Measurements from ENCODE around the gene HS1BP3. TPM values are rescaled to one million over a fixed set of nuclear protein-coding genes. Genes with fewer than 3 reads are reported as not detected.

Gene HS1BP3
- total and polyA plus RNA-seq, 2 of the 13 experiments (the other 11 are each of a cell fraction or from before 2014, with no cell fraction given): 15.2 to 22.0 TPM

DNA sequence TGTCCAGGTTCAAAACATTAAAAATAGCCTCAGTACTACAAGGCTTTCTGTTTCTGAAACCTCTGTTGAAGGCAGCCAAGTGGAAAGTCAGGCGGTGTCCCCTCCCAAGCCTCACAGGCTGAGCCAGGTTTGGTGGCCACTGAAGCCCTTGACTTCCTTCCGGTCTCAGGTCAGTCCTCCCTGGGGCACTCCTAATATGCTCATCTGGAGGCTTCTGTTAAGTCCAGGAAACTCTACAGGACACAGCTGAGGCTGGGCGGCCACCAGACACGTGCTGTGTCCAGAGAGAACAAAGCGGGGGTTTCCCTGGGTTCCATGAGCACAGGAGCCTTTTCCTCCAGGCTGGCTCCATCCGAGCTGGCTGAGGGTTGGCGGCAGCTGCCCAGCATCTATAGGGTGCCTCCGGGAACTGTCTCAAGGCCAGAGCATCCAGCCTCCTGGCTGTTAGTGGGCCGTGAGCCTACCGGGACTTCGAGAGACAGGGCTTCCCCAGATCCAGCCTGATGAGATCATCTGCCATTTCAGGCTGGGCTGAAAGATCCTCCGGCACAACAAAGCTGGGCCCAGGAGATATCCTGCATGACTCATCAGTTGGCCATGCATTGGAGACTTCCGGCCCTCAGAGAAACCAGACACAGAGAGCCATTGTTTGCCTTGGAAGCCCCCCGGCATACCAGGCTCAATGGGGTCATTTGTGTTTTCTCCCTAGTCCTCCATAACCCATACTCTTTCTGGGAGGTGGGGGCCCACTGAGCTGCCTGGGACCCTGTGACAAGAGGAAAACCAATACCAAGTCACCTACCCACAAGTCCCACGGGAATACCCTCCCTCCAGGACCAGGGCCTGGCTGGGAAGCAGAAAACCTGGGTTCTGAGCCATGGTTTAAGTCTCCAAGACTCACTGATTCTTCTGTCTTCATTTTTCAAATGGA lies 71.7 kb downstream of the HS1BP3 start (continued):
- TF ChIP-seq, protein P1, sequence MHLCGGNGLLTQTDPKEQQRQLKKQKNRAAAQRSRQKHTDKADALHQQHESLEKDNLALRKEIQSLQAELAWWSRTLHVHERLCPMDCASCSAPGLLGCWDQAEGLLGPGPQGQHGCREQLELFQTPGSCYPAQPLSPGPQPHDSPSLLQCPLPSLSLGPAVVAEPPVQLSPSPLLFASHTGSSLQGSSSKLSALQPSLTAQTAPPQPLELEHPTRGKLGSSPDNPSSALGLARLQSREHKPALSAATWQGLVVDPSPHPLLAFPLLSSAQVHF (CRISPR knock-in tag; IDR thresholded peaks at IDR 0.05): no peak
- TF ChIP-seq GABPA (IDR thresholded peaks at IDR 0.05; ENCODE audit: low read depth, low read length) (no peak), GABPA (CRISPR knock-in tag; IDR thresholded peaks at IDR 0.05; ENCODE audit: low read depth) (no peak), TOE1 (CRISPR knock-in tag; IDR thresholded peaks at IDR 0.05) (peak; percentile 94), ZBTB3 (CRISPR knock-in tag; IDR thresholded peaks at IDR 0.05; ENCODE audit: borderline replicate concordance, low read depth) (no peak), ZNF234 (CRISPR knock-in tag; conservative IDR thresholded peaks at IDR 0.05) (no peak), IRF2 (CRISPR knock-in tag; IDR thresholded peaks at IDR 0.05) (peak; percentile 96), KAT2B (IDR thresholded peaks at IDR 0.05; ENCODE audit: borderline replicate concordance, low read depth, low read length) (no peak), ZNF737 (CRISPR knock-in tag; IDR thresholded peaks at IDR 0.05; ENCODE audit: borderline replicate concordance) (no peak; the same call in 1 of the 2 replicates), SUZ12 (IDR thresholded peaks at IDR 0.05; ENCODE audit: low read depth, low read length) (no peak), ZNF572 (CRISPR knock-in tag; IDR thresholded peaks at IDR 0.05) (no peak), HDAC2 (CRISPR knock-in tag; IDR thresholded peaks at IDR 0.05) (peak; percentile 98), ERF (CRISPR knock-in tag; IDR thresholded peaks at IDR 0.05) (peak; percentile 99), ZFY (CRISPR knock-in tag; IDR thresholded peaks at IDR 0.05) (peak; percentile 85), ZNF772 (CRISPR knock-in tag; IDR thresholded peaks at IDR 0.05) (peak; percentile 100), ZNF317 (CRISPR knock-in tag; IDR thresholded peaks at IDR 0.05) (peak; percentile 87), ZNF782 (CRISPR knock-in tag; IDR thresholded peaks at IDR 0.05; ENCODE audit: borderline replicate concordance) (no peak; the same call in 1 of the 2 replicates), CCAR2 (optimal IDR thresholded peaks at IDR 0.05; ENCODE audit: low read depth, low read length) (no peak), MED13 (CRISPR knock-in tag; IDR thresholded peaks at IDR 0.05) (peak; percentile 97), IKZF4 (CRISPR knock-in tag; IDR thresholded peaks at IDR 0.05; ENCODE audit: borderline replicate concordance, low read depth, not compliant biosample characterization) (no peak), FOXA1 (IDR thresholded peaks at IDR 0.05) (no peak), FOXA1 (CRISPR knock-in tag; IDR thresholded peaks at IDR 0.05) (peak; percentile 79), DNMT3B (CRISPR knock-in tag; conservative IDR thresholded peaks at IDR 0.05) (peak; percentile 50; the same call in 1 of the 2 replicates), FOXM1 (CRISPR knock-in tag; IDR thresholded peaks at IDR 0.05) (no peak), ZNF451 (CRISPR knock-in tag; IDR thresholded peaks at IDR 0.05) (peak; percentile 65; the same call in 1 of the 2 replicates), GTF3A (CRISPR knock-in tag; conservative IDR thresholded peaks at IDR 0.05) (peak; percentile 66; the same call in 1 of the 2 replicates)
- TF ChIP-seq, protein P2, sequence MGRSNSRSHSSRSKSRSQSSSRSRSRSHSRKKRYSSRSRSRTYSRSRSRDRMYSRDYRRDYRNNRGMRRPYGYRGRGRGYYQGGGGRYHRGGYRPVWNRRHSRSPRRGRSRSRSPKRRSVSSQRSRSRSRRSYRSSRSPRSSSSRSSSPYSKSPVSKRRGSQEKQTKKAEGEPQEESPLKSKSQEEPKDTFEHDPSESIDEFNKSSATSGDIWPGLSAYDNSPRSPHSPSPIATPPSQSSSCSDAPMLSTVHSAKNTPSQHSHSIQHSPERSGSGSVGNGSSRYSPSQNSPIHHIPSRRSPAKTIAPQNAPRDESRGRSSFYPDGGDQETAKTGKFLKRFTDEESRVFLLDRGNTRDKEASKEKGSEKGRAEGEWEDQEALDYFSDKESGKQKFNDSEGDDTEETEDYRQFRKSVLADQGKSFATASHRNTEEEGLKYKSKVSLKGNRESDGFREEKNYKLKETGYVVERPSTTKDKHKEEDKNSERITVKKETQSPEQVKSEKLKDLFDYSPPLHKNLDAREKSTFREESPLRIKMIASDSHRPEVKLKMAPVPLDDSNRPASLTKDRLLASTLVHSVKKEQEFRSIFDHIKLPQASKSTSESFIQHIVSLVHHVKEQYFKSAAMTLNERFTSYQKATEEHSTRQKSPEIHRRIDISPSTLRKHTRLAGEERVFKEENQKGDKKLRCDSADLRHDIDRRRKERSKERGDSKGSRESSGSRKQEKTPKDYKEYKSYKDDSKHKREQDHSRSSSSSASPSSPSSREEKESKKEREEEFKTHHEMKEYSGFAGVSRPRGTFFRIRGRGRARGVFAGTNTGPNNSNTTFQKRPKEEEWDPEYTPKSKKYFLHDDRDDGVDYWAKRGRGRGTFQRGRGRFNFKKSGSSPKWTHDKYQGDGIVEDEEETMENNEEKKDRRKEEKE (IDR thresholded peaks at IDR 0.05): no peak
- TF ChIP-seq, protein P3, sequence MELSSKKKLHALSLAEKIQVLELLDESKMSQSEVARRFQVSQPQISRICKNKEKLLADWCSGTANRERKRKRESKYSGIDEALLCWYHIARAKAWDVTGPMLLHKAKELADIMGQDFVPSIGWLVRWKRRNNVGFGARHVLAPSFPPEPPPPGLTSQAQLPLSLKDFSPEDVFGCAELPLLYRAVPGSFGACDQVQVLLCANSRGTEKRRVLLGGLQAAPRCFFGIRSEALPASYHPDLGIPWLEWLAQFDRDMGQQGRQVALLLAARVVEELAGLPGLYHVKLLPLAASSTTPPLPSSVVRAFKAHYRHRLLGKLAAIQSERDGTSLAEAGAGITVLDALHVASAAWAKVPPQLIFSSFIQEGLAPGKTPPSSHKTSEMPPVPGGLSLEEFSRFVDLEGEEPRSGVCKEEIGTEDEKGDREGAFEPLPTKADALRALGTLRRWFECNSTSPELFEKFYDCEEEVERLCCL (CRISPR knock-in tag; IDR thresholded peaks at IDR 0.05; ENCODE audit: borderline replicate concordance): no peak

All from HepG2 (cell line).